Nephron (organoid): Measurements from ENCODE around the gene ITM2C.

Experiments
- H3K27ac Mint-ChIP-seq, 3 experiments: 2 replicates each; pipeline ENCODE4 v1.8.0; 2020; ENCODE audit warnings: mixed read lengths in 3 of 3, mild to moderate bottlenecking in 2 of 3, moderate library complexity in 1 of 3
- H3K27me3 Mint-ChIP-seq: 2 replicates; pipeline ENCODE4 v1.8.0; 2021; ENCODE audit warnings: low read depth, mild to moderate bottlenecking, moderate library complexity, mixed read lengths
- H3K36me3 Mint-ChIP-seq: 2 replicates; pipeline ENCODE4 v1.8.0; 2020; ENCODE audit warnings: low read depth, mixed read lengths
- H3K4me1 Mint-ChIP-seq: 2 replicates; pipeline ENCODE4 v1.8.0; 2020; ENCODE audit warnings: mixed read lengths
- H3K4me3 Mint-ChIP-seq, 3 experiments: 2 replicates each; pipeline ENCODE4 v1.8.0; 2020; ENCODE audit warnings: mild to moderate bottlenecking in 3 of 3, mixed read lengths in 3 of 3, moderate library complexity in 2 of 3
- H3K9me3 Mint-ChIP-seq: 2 replicates; pipeline ENCODE4 v1.8.0; 2020; ENCODE audit warnings: mixed read lengths
- CTCF ChIP-seq, 3 experiments: fragments of 200-600 bp; sonication (generic); IDR thresholded peaks; one replicate each; pipeline ENCODE4 v1.5.0; 2021; ENCODE audit warnings: antibody characterized with exemption in 3 of 3; ENCODE audit not compliant: unreplicated experiment in 3 of 3

Gene ITM2C

GRCh38 chr2:230864605-230865306 lies at the start of gene ITM2C:
TSS of gene ITM2C (plus strand) at chr2:230864942. CDS start at chr2:230865026, 84 bp downstream.
- TF ChIP-seq CTCF (IDR thresholded peaks at IDR 0.05; ENCODE audit: unreplicated experiment in 3 of 3), result peak; percentile 43 to 45 (median 43)
- Mint-ChIP-seq H3K4me3 (peak within 1 kb of the TSS; percentile 90 to 97 (median 91)), H3K4me1 (peaks cover 42% of the 10 kb centered on the region), H3K27me3 (peaks cover 9% of the 10 kb centered on the region), H3K36me3 (no peaks in the 10 kb centered on the region), H3K9me3 (no peaks in the 10 kb centered on the region), H3K27ac (peak within 1 kb of the TSS; percentile 94 to 100 (median 95))

- no peaks in the 10 kb centered on the region for H3K9me3 Mint-ChIP-seq
- no peak overlapping the region for H3K4me3 Mint-ChIP-seq
- TF ChIP-seq CTCF (IDR thresholded peaks at IDR 0.05; ENCODE audit: unreplicated experiment in 3 of 3), result no peak
- H3K36me3 Mint-ChIP-seq, result peaks cover 50% of the 10 kb centered on the region
- H3K4me1 Mint-ChIP-seq, result peaks cover 10% of the 10 kb centered on the region
- H3K27ac Mint-ChIP-seq, result peak overlapping the region in 1 of 3 experiments; percentile 57
- H3K27me3 Mint-ChIP-seq, result no peaks in the 10 kb centered on the region
These were observed 49.7 kb upstream of the ITM2C start for GRCh38 chr2:230815088-230815487.

- Mint-ChIP-seq H3K9me3 (no peaks in the 10 kb centered on the region), H3K4me3 (no peak overlapping the region), H3K27me3 (no peaks in the 10 kb centered on the region), H3K27ac (no peak overlapping the region), H3K36me3 (peaks cover 36% of the 10 kb centered on the region), H3K4me1 (peaks cover 5% of the 10 kb centered on the region)
- TF ChIP-seq CTCF (IDR thresholded peaks at IDR 0.05; ENCODE audit: unreplicated experiment in 3 of 3), result no peak
These were observed 48.0 kb upstream of the ITM2C start for GRCh38 chr2:230816735-230817134.

GRCh38 chr2:230819433-230819832 lies 45.3 kb upstream of the ITM2C start:
- no peak overlapping the region for H3K4me3 Mint-ChIP-seq
- H3K27ac Mint-ChIP-seq, result no peak overlapping the region
- no peak for TF ChIP-seq CTCF (IDR thresholded peaks at IDR 0.05; ENCODE audit: unreplicated experiment in 3 of 3)
- peaks cover 3% of the 10 kb centered on the region for H3K27me3 Mint-ChIP-seq
- H3K9me3 Mint-ChIP-seq, result no peaks in the 10 kb centered on the region
- peaks cover 3% of the 10 kb centered on the region for H3K4me1 Mint-ChIP-seq
- peaks cover 29% of the 10 kb centered on the region for H3K36me3 Mint-ChIP-seq

- Mint-ChIP-seq H3K4me1 (peaks cover 6% of the 10 kb centered on the region), H3K27ac (no peak overlapping the region), H3K9me3 (no peaks in the 10 kb centered on the region), H3K4me3 (no peak overlapping the region), H3K36me3 (peaks cover 22% of the 10 kb centered on the region), H3K27me3 (peaks cover 6% of the 10 kb centered on the region)
- no peak for TF ChIP-seq CTCF (IDR thresholded peaks at IDR 0.05; ENCODE audit: unreplicated experiment in 3 of 3)
These were observed 43.3 kb upstream of the ITM2C start for GRCh38 chr2:230821261-230821990.
